VCaP (cell line): Measurements from ENCODE around the gene TENM3.

Source experiments
- H3K27ac ChIP-seq: fragments of 450-650 bp; 2 replicates; pipeline ENCODE4 v1.5.1; 2017
- TF ChIP-seq, protein P1 (sequence below): fragments of 450-650 bp; conservative IDR thresholded peaks from 2 replicates; pipeline ENCODE4 v1.5.1; 2017; ENCODE audit warnings: mild to moderate bottlenecking, moderate library complexity

Gene TENM3

DNA sequence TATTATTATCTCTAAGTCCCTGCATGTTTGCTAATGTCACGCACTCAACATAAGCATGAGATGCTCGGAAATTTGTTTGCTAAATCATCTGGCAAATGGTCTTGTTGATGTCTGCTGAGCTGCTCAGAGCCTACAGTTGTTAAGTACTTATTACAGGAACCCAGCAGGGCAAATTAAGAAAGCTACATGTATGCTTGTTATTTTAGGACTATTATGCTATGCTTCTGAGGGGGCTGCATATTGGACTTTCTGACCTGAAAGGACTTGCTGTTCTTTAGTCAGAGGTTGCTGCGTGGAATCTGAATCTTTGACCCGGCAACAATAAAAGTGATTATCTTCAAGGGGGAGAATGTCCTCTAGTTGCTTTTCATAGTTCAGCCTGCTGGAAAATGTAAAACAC, 36.3 kb upstream of the TENM3 start:
- no peak overlapping the region for H3K27ac ChIP-seq
- TF ChIP-seq, protein P1, sequence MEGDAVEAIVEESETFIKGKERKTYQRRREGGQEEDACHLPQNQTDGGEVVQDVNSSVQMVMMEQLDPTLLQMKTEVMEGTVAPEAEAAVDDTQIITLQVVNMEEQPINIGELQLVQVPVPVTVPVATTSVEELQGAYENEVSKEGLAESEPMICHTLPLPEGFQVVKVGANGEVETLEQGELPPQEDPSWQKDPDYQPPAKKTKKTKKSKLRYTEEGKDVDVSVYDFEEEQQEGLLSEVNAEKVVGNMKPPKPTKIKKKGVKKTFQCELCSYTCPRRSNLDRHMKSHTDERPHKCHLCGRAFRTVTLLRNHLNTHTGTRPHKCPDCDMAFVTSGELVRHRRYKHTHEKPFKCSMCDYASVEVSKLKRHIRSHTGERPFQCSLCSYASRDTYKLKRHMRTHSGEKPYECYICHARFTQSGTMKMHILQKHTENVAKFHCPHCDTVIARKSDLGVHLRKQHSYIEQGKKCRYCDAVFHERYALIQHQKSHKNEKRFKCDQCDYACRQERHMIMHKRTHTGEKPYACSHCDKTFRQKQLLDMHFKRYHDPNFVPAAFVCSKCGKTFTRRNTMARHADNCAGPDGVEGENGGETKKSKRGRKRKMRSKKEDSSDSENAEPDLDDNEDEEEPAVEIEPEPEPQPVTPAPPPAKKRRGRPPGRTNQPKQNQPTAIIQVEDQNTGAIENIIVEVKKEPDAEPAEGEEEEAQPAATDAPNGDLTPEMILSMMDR, result no peak

DNA sequence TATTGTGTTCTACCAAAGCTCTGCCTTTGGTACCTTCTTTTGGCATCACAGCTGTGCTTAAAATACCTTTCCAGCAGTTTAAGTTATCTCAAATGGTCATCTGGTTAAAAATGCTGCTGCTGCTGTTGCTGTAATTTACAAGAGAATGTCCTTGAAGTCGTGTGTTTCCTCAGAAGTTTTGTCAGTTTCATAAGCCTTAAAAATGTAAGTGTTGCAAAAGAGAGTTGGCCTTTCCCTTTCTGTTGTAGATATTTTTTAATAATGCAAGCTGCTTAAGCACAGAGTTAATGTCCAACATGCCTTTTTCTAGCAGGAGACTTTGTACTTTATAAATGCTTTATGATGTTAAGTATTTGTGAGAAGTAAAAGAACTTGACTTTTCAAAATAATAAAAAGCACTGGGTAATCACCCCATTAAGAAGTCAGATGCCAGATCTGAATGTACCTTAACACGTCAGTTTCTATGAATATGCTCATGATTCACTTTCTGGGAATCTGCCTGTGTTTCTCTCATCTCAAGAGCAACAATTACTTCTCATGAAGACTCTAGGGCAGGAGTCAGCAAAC, 35.3 kb upstream of the TENM3 start:
- no peak overlapping the region for H3K27ac ChIP-seq
- TF ChIP-seq, protein P1, result no peak

DNA sequence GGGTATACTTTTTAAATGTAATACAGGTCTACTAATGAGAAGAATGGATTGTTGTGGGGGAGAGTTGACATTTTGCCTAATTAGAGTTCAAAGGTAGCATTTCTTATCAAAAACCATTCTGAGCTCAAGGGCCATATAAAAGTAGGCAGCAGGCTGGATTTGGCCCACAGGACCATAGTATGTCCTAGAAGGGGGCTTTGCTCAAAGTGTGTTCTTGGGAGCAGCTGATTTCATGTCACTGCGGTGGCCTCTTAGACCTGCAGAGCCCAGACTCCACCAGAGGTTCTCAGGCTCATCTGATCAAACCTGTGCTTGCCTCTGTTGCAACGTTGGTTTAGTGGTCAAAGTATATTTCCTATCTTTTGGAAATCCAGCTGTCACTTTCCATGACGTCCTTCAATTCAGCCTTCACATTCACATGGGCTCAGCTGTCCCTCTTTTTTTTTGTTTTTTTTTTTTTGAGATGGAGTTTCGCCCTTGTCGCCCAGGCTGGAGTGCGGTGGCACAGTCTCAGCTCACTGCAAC, 34.6 kb upstream of the TENM3 start:
- no peak overlapping the region for H3K27ac ChIP-seq
- TF ChIP-seq, protein P1, result no peak

DNA sequence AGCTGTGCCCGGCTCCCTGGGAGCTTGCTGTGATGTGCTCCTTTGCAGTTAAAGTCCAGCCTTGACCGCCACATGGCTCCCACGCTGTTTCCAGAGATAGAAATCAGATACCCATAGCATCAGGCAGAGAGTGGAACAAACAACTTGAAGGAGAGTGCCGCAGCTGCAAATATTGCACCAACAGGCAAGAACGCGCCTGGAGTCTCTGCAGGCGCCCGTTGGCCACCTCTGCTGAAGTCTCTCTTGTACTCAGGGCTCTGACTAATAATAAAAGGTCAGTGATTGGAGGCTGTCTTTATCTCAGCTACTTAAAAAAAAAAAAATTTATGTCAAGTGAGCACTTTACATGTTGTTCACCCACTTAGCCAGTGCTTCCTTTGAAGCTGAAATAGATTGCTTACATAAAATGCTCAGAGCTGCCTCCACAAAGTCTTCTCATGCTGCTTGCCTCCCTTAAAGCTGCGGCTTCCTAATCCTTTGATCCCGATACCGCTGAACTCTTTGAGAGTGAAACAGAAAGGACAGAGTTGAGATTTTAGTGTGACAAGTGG, 30.9 kb upstream of the TENM3 start:
- H3K27ac ChIP-seq, result no peak overlapping the region
- TF ChIP-seq, protein P1, result no peak

DNA sequence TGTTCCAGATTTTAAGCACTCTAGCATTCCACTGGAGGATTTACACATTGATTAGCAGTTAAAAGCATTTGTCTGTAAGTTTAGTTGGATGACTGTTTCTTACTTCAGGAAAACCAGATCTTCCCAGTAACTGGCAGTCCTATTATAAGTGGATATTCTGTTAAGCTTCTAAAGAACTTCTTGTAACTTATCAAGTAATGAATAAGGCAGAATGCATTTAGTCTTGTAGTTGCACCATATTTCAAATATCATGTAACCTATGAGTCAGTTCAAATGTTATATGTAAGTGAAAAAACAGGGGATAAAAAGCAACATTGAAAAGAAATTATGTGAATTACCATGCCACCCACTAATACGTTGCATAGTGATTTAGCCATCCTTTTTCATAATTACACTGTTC, 30.2 kb upstream of the TENM3 start:
- TF ChIP-seq, protein P1, result no peak
- H3K27ac ChIP-seq, result no peak overlapping the region

DNA sequence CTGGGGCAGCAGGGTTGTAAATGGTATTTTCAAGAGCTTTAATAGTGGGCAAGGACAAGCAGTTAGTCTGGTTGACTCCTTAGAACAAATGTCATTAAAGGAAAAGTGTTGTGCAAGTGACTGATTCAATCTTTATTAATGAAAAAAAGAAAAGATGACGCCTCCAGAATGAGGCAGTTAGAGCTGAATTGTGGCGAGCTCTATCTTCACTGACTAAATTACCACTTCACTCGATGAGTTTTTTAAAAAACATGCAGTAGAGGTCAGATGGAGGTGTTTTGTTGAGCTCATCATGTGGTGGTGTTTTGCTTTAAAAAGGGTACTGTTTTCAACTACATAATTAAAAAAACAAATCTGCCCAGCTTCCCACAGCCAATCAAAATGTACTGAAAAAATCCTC, 28.1 kb upstream of the TENM3 start:
- no peak overlapping the region for H3K27ac ChIP-seq
- TF ChIP-seq, protein P1, result no peak

DNA sequence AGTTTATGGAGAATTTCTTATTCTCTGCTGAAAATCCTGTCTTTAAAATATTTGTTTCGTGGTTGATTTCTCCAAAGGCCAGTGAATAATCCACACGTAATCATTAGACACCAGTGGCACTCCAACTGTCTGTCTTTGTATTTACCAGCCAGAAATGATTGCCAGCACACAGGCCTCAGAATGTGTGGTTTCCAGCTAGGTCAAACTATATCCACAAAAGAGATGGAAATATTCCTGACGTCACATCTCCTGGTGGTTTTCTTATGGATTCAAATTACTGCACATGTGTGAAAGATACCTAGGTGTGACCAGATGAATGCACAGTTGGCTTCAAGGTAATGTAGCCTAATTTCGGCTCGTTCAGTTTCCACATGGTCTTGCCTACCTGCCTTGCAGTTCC, 27.2 kb upstream of the TENM3 start:
- TF ChIP-seq, protein P1, result no peak
- no peak overlapping the region for H3K27ac ChIP-seq
